CD4-positive, alpha-beta T cell treated with Interleukin-2 at 100 ng/mL for 4 hours (primary cell): Measurements from ENCODE around the gene UBE4B.

ENCODE experiments used
- DNase-seq: peaks from one replicate; pipeline ENCODE4 v3.0.0-alpha.2; 2020; ENCODE audit warnings: low spot score

The UBE4B gene

DNA sequence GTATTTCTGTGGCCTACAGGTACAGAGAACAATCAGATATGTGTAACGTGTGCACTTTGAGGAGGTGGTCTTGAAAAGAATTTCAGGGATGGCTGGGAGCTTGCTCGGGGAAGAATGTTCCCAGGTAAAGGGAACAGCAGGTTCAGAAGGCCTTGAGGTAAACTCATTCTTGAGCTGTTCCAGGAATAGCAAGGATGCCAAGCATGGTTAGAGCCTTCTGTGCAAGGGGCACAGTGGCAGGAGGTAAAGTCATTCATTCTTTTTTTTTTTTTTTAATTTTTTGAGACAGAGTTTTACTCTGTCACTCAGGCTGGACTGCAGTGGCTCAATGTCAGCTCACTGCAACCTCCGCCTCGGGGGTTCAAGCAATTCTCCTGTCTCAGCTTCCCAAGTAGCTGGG lies 10.0 kb downstream of the UBE4B start:
- no peak for DNase-seq

- DNase-seq = no peak
Observed at GRCh38 chr1:10045480-10046355, 13.0 kb downstream of the UBE4B start.

- DNase-seq = no peak
Observed at GRCh38 chr1:10046356-10047085, 13.8 kb downstream of the UBE4B start.

- no peak for DNase-seq
Observed at GRCh38 chr1:10048601-10049000, 15.8 kb downstream of the UBE4B start.

GRCh38 chr1:10050611-10051010 lies 17.9 kb downstream of the UBE4B start:
- DNase-seq = no peak

DNA sequence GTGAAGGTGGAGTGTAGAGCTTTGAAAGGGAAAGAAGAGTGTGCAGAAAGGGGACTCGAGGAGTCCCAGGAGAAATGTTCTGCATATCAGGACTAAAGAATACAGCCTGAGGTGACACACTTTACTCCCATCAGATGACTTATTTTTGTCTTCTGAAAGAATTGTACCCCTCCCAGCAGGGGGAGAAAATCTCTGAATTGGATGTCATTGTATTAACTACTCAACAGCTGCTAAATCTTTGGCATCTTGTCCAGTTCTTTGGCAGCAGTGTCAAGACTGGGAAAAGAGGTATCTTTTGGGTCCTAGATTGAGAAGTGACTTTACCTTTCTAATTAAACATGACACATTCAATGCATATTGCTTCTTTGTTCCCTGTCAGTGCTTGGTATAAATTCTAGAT lies 18.9 kb downstream of the UBE4B start:
- DNase-seq = no peak

GRCh38 chr1:10052347-10052746 lies 19.6 kb downstream of the UBE4B start:
- no peak for DNase-seq

- DNase-seq = no peak
Observed at GRCh38 chr1:10054465-10054864, 21.7 kb downstream of the UBE4B start.

GRCh38 chr1:10056599-10056987 lies 23.8 kb downstream of the UBE4B start:
- DNase-seq = no peak

DNA sequence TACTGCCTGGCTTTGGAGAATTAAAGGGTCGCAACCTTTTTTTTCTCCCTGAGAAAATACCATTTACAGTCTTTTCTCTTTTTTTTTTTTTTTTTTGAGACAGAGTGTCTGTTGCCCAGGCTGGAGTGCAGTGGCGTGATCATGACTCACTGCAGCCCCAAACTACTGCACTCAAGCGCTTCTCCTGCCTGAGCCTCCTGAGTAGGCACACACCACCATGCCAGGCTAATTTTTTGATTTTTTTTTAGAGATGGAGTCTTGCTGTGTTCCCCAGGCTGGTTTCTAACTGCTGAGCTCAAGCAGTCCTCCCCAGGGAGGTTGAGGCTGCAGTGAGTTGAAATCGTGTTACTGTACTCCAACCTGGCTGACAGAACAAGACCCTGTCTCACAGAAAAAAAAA lies 24.6 kb downstream of the UBE4B start:
- no peak for DNase-seq

DNA sequence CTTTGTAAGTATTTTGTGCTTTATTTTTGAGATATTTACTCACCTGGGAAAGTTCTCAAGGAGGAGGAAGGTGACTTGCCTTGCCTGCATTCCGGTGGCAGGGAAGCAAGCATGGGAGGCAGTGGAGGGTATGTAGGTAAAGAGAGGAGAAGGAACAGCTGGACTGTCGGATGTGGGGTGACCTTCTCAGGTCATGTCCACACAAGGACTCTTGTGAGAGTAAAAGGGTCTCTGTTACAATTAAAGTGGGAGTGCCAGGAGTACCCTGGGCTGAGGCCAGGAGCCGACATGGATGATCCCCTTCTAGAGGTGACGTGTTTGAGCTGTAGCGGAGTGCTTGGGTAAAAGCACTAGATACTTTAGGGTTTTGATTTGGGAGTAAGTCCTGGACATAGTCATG lies 25.0 kb downstream of the UBE4B start:
- no peak for DNase-seq

DNA sequence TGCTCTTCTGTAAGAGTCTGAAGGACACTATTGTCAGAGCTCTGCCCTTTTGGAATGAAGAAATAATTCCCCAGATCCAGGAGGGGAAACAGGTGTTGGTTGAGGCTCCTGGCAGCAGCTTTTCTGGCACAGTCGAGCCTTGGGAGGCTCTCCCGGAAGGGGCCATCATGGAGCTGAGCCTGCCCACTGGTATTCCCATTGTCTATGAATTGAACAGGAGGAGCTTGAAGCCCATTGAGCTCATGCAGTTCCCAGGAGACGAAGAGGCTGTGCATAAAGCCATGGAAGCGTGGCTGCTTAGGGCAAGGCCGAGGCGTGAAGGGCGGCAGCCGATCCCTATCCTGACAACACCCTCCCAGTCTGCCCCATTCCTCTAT lies 26.6 kb downstream of the UBE4B start:
- no peak for DNase-seq

DNA sequence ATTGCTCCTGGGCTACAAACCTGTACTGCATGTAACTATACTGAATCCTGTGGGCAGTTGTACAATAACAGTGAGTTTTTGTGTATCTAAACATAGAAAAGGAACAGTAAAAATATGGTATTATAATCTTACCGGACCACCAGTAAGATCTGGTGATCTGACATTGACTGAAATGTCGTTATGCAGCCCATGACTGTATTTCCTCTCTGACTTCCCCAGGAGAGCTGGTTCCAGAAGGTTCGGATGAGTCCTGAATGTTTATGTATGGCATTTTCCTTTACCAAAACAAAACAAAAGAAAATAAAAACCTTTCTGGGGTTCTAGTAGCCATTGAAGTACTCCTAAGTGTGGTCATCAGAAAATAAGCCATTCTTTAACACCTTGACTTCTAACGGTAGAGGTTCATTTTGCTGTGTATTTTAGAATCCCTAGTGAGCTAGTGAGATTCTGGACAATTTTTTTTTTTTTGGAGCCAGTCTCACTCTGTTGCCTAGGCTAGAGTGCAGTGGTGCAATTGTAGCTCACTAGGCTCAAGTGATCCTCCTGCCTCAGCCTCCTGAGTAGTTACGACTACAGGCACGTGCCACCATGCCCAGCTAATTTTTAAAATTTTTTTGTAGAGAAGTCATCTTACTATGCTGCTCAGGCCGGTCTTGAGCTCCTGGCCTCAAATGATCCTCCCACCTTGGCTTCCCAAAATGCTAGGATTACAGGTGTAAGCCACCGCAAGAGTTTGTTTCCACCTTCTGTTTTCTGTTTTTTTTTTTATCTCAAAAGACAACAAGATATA lies 27.7 kb downstream of the UBE4B start:
- DNase-seq = no peak

DNA sequence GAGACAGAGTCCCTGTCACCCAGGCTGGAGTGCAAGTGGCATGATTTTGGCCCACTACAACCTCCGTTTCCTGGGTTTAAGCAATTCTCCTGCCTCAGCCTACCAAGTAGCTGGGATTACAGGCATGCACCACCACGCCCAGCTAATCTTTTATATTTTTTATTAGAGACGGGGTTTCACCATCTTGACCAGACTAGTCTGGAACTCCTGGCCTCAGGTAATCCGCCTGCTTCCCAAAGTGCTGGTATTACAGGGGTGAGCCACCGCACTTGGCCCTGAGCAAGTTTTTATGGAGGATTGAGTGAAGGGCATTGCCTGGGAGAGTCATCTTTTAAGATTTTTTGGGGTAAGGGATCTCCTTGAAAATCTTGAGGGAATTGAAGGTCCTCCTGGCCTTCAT lies 28.5 kb downstream of the UBE4B start:
- DNase-seq = no peak

GRCh38 chr1:10063878-10064277 lies 31.1 kb downstream of the UBE4B start:
- no peak for DNase-seq

DNA sequence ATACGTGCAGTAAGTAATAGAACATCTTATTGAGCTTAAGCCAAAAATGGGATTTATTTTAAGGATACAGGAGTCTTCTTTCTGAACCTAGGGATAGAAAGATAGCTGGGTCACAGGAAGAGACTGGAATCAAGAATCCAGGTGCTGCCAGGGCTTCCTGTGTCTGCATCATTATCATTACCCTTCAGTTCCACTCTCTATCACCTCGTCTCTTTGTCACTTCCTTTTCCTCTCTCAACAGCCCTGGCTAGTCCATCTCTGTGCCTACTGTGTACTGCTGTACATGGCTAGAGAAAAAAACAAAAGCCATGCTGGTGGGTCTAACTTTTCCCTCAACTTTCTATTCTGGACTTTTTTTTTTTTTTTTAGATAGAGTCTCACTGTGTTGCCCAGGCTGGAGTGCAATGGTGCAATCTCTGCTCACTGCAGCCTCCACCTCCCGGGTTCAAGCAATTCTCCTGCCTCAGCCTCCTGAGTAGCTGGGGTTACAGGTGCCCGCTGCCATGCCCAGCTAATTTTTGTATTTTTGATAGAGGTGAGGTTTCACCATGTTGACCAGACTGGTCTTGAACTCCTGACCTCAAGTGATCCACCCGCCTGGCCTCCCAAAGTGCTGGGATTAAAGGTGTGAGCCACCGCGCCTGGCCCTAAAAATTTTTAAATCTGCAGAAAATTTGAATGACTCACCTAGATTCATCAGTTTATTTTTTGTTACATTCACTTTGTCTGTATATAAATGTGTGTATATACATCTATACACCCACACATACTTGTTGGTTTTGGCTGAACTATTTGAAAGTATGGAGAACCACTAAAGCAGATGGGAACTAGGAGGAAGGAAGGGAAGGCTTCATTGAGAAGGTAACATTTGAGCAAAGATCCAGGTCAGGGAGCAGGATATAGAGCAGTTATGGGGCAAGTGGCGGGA lies 31.9 kb downstream of the UBE4B start:
- no peak for DNase-seq

DNA sequence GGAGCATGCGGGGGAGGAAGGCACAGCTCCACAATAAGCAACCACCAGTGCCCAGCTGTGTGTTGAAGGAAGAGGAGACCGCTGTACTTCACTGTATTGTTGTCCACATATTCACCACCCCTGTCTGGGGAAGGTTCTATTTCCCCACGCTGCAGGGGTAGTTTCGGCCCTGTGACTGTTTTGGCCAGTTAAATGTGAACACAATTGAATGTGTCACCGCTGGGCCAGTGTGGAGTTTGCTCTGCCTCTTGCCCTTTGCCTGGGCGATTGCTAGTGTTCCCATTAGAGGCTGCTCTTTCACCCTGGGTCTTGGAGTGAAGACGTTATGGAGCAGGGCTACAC lies 32.6 kb downstream of the UBE4B start:
- no peak for DNase-seq

DNA sequence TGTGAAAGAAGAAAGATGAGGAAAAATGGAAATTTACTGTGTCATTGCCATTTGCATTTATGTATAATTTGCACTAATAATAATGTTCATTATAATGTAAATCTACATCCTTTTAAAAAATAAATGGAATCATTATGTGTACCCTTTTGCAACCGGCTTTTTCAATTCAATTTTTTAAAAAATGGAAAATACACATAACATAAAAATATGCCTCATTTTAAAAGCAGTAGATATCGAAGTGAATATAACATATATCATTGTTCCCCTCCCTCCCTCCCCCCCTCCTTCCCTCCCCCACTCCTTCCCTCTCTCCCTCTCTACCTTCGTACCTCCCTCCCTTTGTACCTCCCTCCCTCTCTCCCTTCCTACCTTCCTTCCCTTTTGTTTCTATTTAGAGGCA lies 33.0 kb downstream of the UBE4B start:
- no peak for DNase-seq

- DNase-seq = no peak
Observed at GRCh38 chr1:10068605-10069294, 36.0 kb downstream of the UBE4B start.

GRCh38 chr1:10070206-10070605 lies 37.4 kb downstream of the UBE4B start:
- DNase-seq = no peak

DNA sequence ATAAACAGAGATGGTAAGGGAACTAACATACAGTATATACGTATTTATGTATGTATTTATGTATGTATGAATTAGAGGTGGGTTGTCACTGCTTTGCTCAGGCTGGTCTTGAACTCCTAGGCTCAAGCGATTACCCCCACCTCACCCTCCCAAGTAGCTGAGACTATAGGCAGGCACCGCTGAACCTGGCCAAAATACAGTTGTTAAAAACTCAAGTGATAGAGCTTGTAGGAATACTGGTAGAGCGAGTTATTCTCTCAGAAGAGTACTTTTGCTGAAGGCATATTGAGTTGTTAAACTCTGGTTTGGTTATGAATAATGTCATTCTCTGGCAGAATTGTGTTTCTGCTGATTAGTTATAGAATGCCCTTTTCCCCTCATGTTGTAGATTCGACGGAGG lies 38.9 kb downstream of the UBE4B start:
- DNase-seq = no peak
